HepG2 (cell line): ENCODE results near the gene FBXO10. TPM values are rescaled to one million over a fixed set of nuclear protein-coding genes. Genes with fewer than 3 reads are reported as not detected.

ENCODE experiments used
- ATAC-seq: fragments of 200-7000 bp; cut with Tn5 transposase; 3 replicates; pipeline ENCODE4 v1.9.1; 2020; ENCODE audit warnings: mild to moderate bottlenecking, moderate library complexity
- BruUV-seq: library from RNA; stranded (reverse); fragments of 400-500 nt; replicated peaks from 2 replicates; lab custom pipeline; 2021; lab: Mats Ljungman, UMichigan
- CTCF ChIA-PET: fragments of 300-600 bp; formaldehyde crosslinking; extraction: SDS; loops from one replicate; lab custom pipeline; 2021; ENCODE audit warnings: low total read pairs, inconsistent platforms, low intra/inter-chr PET ratio; lab: Yijun Ruan, JAX
- POLR2A ChIA-PET: fragments of 350-600 bp; sonication (Branson Sonifier 250); formaldehyde crosslinking; loops from one replicate; lab custom pipeline; 2020; ENCODE audit warnings: antibody characterized with exemption, inconsistent platforms; lab: Yijun Ruan, JAX
- DNase-seq: peaks from one replicate; pipeline ENCODE4 v3.0.0-alpha.2; 2015; ENCODE audit warnings: low spot score
- FAIRE-seq: peaks from 3 replicates; lab custom pipeline; 2011; peaks lifted over from hg19 to GRCh38; lab: Jason Lieb, UNC
- H2AFZ ChIP-seq: one replicate; pipeline ENCODE4 v1.6.1; 2011; ENCODE audit warnings: low read length, inconsistent platforms
- H3K27ac ChIP-seq: fragments of 300-600 bp; 3 replicates; pipeline ENCODE4 v1.8.0; 2011; ENCODE audit warnings: mixed run types, mild to moderate bottlenecking, mixed read lengths, low read length, inconsistent platforms; ENCODE audit not compliant: insufficient read depth; ENCODE audit errors: extremely low read length
- H3K27me3 ChIP-seq, 2 experiments: fragments of 200-600 bp in 1 of 2; 2 replicates in 1 of 2; 3 replicates in 1 of 2; pipeline versions ENCODE4 v1.6.0 to v1.8.0; 2011; ENCODE audit warnings: low read length in 2 of 2, mild to moderate bottlenecking in 2 of 2, moderate library complexity in 2 of 2, inconsistent platforms in 1 of 2; ENCODE audit not compliant: insufficient read depth in 2 of 2, control insufficient read depth in 1 of 2
- H3K36me3 ChIP-seq, 2 experiments: fragments of 200-600 bp in 1 of 2; replicated peaks in 1 of 2; 2 replicates in 1 of 2; 3 replicates in 1 of 2; pipeline versions ENCODE4 v1.5.1 to v1.8.0; 2011; ENCODE audit warnings: low read length in 2 of 2, inconsistent platforms in 1 of 2; ENCODE audit not compliant: insufficient read depth in 2 of 2, control insufficient read depth in 1 of 2
- H3K4me1 ChIP-seq: 2 replicates; pipeline ENCODE4 v1.5.1; 2012; ENCODE audit warnings: low read length, inconsistent platforms; ENCODE audit not compliant: insufficient read depth
- H3K4me2 ChIP-seq: 2 replicates; pipeline ENCODE4 v1.6.0; 2011; ENCODE audit warnings: low read depth, low read length, inconsistent platforms
- H3K4me3 ChIP-seq, 3 experiments: fragments of 200-600 bp in 1 of 3; sonication (generic), shearing (Covaris generic) in 1 of 3; replicated peaks in 1 of 3; 2 replicates each; pipeline ENCODE4 v1.5.1; 2011 to 2016; ENCODE audit warnings: low read length in 3 of 3, inconsistent platforms in 2 of 3, low read depth in 2 of 3, mild to moderate bottlenecking in 2 of 3, control low read depth in 1 of 3, mixed read lengths in 1 of 3; ENCODE audit not compliant: insufficient read depth in 1 of 3
- H3K79me2 ChIP-seq: one replicate; pipeline ENCODE4 v1.6.1; 2011; ENCODE audit warnings: low read length, inconsistent platforms; ENCODE audit not compliant: insufficient read depth
- H3K9ac ChIP-seq: 2 replicates; pipeline ENCODE4 v1.6.0; 2011; ENCODE audit warnings: mild to moderate bottlenecking, low read depth, low read length, inconsistent platforms; ENCODE audit not compliant: insufficient read depth
- H3K9me3 ChIP-seq: 2 replicates; pipeline ENCODE4 v1.5.1; 2012; ENCODE audit warnings: mild to moderate bottlenecking, low read length
- H4K20me1 ChIP-seq: 2 replicates; pipeline ENCODE4 v1.6.0; 2011; ENCODE audit warnings: inconsistent platforms, mild to moderate bottlenecking, low read length, moderate library complexity; ENCODE audit not compliant: insufficient read depth
- HOXA9 ChIP-seq: sonication (generic); formaldehyde crosslinking; IDR thresholded peaks from 2 replicates; pipeline ENCODE4 v1.8.1; 2022; ENCODE audit warnings: missing genetic modification reagents, mild to moderate bottlenecking, moderate library complexity, borderline replicate concordance
- MIXL1 ChIP-seq: IDR thresholded peaks from 2 replicates; pipeline ENCODE4 v1.6.1; 2016
- RBM22 ChIP-seq: fragments of 200-400 bp; formaldehyde crosslinking; optimal IDR thresholded peaks from 2 replicates; pipeline ENCODE3; 2017; ENCODE audit warnings: mild to moderate bottlenecking, low read length, moderate library complexity
- ZZZ3 ChIP-seq: sonication (generic); formaldehyde crosslinking; IDR thresholded peaks from 2 replicates; pipeline ENCODE4 v1.4.0; 2020; ENCODE audit warnings: missing genetic modification reagents, mild to moderate bottlenecking, borderline replicate concordance
- WGBS: methylation state at CpG from one replicate; pipeline ENCODE4 v1.1.6; 2017; ENCODE audit warnings: low lambda C conversion rate; 5-methylcytosine and 5-hydroxymethylcytosine counted together
- in situ Hi-C: cut with HindIII; loops from 2 replicates; pipeline ENCODE4 v1.10.0; 2017; ENCODE audit warnings: low pct_unique_long_range_greater_than_20kb; ENCODE audit not compliant: extremely low pct_ligation_motif_present
- intact Hi-C: fragments of 100-400 bp; cut with micrococcal nuclease; formaldehyde crosslinking; loops from one replicate; pipeline ENCODE4 v1.10.0; 2022; ENCODE audit not compliant: unreplicated experiment
- polyA plus RNA-seq, 8 experiments: library from polyadenylated mRNA; depleted of rRNA in 3 of 8; stranded (reverse) in 7 of 8; unstranded in 1 of 8; fragments of >200 nt; fragmentation: Illumina TruSeq in 4 of 8; extraction: Trizol in 4 of 8; gene quantifications; 2 replicates each; pipeline versions ENCODE4 v1.2.1 to v1.2.3, GENCODE V29; 2011 to 2016; ENCODE audit warnings: low read depth in 4 of 8, missing spikeins in 1 of 8, mixed read lengths in 1 of 8; ENCODE audit not compliant: insufficient read depth in 1 of 8
- total RNA-seq, 5 experiments: library from RNA; depleted of rRNA; stranded (reverse); fragments of >200 nt; fragmentation: Illumina TruSeq; extraction: Trizol; gene quantifications; 2 replicates each; pipeline ENCODE4 v1.2.3, GENCODE V29; 2016; ENCODE audit warnings: low read depth in 1 of 5
- TF ChIP-seq, protein P1 (sequence below), 2 experiments: fragments of 450-650 bp in 1 of 2; sonication (generic) in 1 of 2; formaldehyde crosslinking in 1 of 2; IDR thresholded peaks; 2 replicates each; pipeline versions ENCODE4 v1.6.1 to v1.8.0; 2016 to 2022; ENCODE audit warnings: antibody characterized with exemption in 1 of 2, mild to moderate bottlenecking in 1 of 2, missing genetic modification reagents in 1 of 2
- TF ChIP-seq, protein P2 (sequence below): sonication (generic); formaldehyde crosslinking; IDR thresholded peaks from 2 replicates; pipeline ENCODE4 v1.4.0; 2020; ENCODE audit warnings: missing genetic modification reagents, borderline replicate concordance

FBXO10 gene
- total and polyA plus RNA-seq, 2 of the 13 experiments (the other 11 are each of a cell fraction or from before 2014, with no cell fraction given), result 3.1 to 5.1 TPM

DNA sequence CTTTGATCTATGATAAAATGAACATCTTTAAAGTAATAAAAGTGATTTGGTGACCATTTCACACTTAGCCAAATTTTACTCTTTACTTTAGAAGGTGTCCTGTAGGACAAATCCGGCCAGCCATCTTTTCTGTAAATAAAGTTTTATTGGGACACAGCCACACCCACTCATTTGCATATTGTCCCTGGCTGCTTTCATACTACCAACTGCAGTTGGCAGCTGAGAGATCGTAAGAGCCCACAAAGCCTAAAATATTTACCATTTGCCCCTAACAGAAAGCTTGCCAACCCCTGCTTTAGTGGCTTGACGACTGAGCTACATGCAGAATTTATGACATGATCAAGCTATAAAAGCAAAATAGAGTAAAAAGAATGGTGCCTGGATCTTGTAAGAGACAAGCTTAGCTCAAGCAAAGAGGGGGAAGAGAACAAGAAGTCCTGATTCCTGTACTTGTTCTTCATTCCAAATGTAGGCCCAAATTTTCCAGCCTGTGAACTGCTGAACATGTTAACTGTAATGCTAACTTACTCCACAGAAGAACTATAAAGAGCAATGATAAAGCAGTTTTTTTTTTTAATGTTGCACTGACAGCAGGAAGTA, 7.4 kb upstream of the FBXO10 start:
- H3K4me1 ChIP-seq, result no peaks in the 10 kb centered on the region
- no peak overlapping the region for H2AFZ ChIP-seq
- no peak for ATAC-seq
- DNase-seq, result no peak
- H3K4me3 ChIP-seq, result no peak overlapping the region
- no TSS peak for BruUV-seq
- H3K9me3 ChIP-seq, result no peaks in the 10 kb centered on the region
- intact Hi-C loops, result loop anchor here (5.0 kb wide), 1 partner anchor 101 kb away; no protein-coding TSS in a partner anchor
- ChIA-PET POLR2A (interaction anchor here (1.6 kb wide), 1 partner anchor 8 kb away, joined by 4 read pairs; the partner anchor contains the start of gene TOMM5), CTCF (no interaction called here)
- WGBS, result 98% methylated on average over 3 of the region's 3 CpGs
- H3K27me3 ChIP-seq, result no peaks in the 10 kb centered on the region
- H3K27ac ChIP-seq, result no peak overlapping the region
- no peak for TF ChIP-seq MIXL1 (CRISPR knock-in tag)
- peak; percentile 23 for TF ChIP-seq RBM22
- TF ChIP-seq, protein P1, sequence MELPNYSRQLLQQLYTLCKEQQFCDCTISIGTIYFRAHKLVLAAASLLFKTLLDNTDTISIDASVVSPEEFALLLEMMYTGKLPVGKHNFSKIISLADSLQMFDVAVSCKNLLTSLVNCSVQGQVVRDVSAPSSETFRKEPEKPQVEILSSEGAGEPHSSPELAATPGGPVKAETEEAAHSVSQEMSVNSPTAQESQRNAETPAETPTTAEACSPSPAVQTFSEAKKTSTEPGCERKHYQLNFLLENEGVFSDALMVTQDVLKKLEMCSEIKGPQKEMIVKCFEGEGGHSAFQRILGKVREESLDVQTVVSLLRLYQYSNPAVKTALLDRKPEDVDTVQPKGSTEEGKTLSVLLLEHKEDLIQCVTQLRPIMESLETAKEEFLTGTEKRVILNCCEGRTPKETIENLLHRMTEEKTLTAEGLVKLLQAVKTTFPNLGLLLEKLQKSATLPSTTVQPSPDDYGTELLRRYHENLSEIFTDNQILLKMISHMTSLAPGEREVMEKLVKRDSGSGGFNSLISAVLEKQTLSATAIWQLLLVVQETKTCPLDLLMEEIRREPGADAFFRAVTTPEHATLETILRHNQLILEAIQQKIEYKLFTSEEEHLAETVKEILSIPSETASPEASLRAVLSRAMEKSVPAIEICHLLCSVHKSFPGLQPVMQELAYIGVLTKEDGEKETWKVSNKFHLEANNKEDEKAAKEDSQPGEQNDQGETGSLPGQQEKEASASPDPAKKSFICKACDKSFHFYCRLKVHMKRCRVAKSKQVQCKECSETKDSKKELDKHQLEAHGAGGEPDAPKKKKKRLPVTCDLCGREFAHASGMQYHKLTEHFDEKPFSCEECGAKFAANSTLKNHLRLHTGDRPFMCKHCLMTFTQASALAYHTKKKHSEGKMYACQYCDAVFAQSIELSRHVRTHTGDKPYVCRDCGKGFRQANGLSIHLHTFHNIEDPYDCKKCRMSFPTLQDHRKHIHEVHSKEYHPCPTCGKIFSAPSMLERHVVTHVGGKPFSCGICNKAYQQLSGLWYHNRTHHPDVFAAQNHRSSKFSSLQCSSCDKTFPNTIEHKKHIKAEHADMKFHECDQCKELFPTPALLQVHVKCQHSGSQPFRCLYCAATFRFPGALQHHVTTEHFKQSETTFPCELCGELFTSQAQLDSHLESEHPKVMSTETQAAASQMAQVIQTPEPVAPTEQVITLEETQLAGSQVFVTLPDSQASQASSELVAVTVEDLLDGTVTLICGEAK (IDR thresholded peaks at IDR 0.05), result peak; percentile 73
- TF ChIP-seq, protein P1 (CRISPR knock-in tag; IDR thresholded peaks at IDR 0.05), result peak; percentile 92
- TF ChIP-seq HOXA9 (CRISPR knock-in tag), result no peak
- TF ChIP-seq, protein P2, sequence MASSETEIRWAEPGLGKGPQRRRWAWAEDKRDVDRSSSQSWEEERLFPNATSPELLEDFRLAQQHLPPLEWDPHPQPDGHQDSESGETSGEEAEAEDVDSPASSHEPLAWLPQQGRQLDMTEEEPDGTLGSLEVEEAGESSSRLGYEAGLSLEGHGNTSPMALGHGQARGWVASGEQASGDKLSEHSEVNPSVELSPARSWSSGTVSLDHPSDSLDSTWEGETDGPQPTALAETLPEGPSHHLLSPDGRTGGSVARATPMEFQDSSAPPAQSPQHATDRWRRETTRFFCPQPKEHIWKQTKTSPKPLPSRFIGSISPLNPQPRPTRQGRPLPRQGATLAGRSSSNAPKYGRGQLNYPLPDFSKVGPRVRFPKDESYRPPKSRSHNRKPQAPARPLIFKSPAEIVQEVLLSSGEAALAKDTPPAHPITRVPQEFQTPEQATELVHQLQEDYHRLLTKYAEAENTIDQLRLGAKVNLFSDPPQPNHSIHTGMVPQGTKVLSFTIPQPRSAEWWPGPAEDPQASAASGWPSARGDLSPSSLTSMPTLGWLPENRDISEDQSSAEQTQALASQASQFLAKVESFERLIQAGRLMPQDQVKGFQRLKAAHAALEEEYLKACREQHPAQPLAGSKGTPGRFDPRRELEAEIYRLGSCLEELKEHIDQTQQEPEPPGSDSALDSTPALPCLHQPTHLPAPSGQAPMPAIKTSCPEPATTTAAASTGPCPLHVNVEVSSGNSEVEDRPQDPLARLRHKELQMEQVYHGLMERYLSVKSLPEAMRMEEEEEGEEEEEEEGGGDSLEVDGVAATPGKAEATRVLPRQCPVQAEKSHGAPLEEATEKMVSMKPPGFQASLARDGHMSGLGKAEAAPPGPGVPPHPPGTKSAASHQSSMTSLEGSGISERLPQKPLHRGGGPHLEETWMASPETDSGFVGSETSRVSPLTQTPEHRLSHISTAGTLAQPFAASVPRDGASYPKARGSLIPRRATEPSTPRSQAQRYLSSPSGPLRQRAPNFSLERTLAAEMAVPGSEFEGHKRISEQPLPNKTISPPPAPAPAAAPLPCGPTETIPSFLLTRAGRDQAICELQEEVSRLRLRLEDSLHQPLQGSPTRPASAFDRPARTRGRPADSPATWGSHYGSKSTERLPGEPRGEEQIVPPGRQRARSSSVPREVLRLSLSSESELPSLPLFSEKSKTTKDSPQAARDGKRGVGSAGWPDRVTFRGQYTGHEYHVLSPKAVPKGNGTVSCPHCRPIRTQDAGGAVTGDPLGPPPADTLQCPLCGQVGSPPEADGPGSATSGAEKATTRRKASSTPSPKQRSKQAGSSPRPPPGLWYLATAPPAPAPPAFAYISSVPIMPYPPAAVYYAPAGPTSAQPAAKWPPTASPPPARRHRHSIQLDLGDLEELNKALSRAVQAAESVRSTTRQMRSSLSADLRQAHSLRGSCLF (CRISPR knock-in tag), result no peak
- no peak for TF ChIP-seq ZZZ3 (CRISPR knock-in tag)
- peaks cover 27% of the 10 kb centered on the region for H3K79me2 ChIP-seq
- in situ Hi-C loops, result no loop called here
- peaks cover 12 to 75% of the 10 kb centered on the region in 2 experiments for H3K36me3 ChIP-seq
- FAIRE-seq, result no peak
- H3K9ac ChIP-seq, result no peak overlapping the region
- no peaks in the 10 kb centered on the region; the same call in 1 of the 2 replicates for H4K20me1 ChIP-seq
- no peak overlapping the region for H3K4me2 ChIP-seq
